ENCODE data around the gene RPN2. TPM values are rescaled to one million over a fixed set of nuclear protein-coding genes. Genes with fewer than 3 reads are reported as not detected.

Gene RPN2
- total RNA-seq, 4 donors from 2014 or later: 89.7 to 125 (median 111) TPM

- H3K27ac ChIP-seq (replicated peaks in 1 of 4): peak overlapping the region in 3 of 4 donors; percentile 16 to 39 (median 32)
- peaks cover 50 to 98% (median 83%) of the 10 kb centered on the region in 4 donors for H3K36me3 ChIP-seq
- TF ChIP-seq EP300 (IDR thresholded peaks at IDR 0.05): no peak
- TF ChIP-seq POLR2A (IDR thresholded peaks at IDR 0.05; ENCODE audit: low read depth): no peak
- no peak for TF ChIP-seq POLR2AphosphoS5 (IDR thresholded peaks at IDR 0.05)
- TF ChIP-seq CTCF (IDR thresholded peaks at IDR 0.05): no peak
- 71% methylated on average over 6 of the region's 6 CpGs for WGBS
- no peaks in the 10 kb centered on the region for H3K27me3 ChIP-seq
- H3K9me3 ChIP-seq: no peaks in the 10 kb centered on the region
- intact Hi-C loops (cut with DNase I): no loop called here
- H3K4me1 ChIP-seq: peaks cover 10 to 50% (median 43%) of the 10 kb centered on the region in 4 donors
- no peak overlapping the region for H3K4me3 ChIP-seq
- DNase-seq (ENCODE audit: extremely low spot score): no peak
Observed at GRCh38 chr20:37238426-37238825, 59.3 kb downstream of the RPN2 start.

GRCh38 chr20:37238935-37239451 is 59.9 kb downstream of the RPN2 start:
- H3K27ac ChIP-seq (replicated peaks in 1 of 4): peak overlapping the region; percentile 29 to 39 (median 31)
- no peaks in the 10 kb centered on the region for H3K9me3 ChIP-seq
- peaks cover 15 to 55% (median 48%) of the 10 kb centered on the region in 4 donors for H3K4me1 ChIP-seq
- intact Hi-C loops (cut with DNase I): no loop called here
- no peak overlapping the region for H3K4me3 ChIP-seq
- 67% methylated on average over 1 of the region's 1 CpG for WGBS
- no peaks in the 10 kb centered on the region for H3K27me3 ChIP-seq
- no peak for DNase-seq (ENCODE audit: extremely low spot score)
- H3K36me3 ChIP-seq: peaks cover 48 to 94% (median 78%) of the 10 kb centered on the region in 4 donors
- TF ChIP-seq CTCF (IDR thresholded peaks at IDR 0.05) (no peak), EP300 (IDR thresholded peaks at IDR 0.05) (no peak), POLR2A (IDR thresholded peaks at IDR 0.05; ENCODE audit: low read depth) (no peak), POLR2AphosphoS5 (IDR thresholded peaks at IDR 0.05) (no peak)

GRCh38 chr20:37240337-37241067 is 61.4 kb downstream of the RPN2 start:
- no peak for TF ChIP-seq POLR2A (IDR thresholded peaks at IDR 0.05; ENCODE audit: low read depth)
- TF ChIP-seq POLR2AphosphoS5 (IDR thresholded peaks at IDR 0.05): peak in 1 of 2 donors; percentile 9
- TF ChIP-seq EP300 (IDR thresholded peaks at IDR 0.05): no peak
- TF ChIP-seq CTCF (IDR thresholded peaks at IDR 0.05): no peak
- no peak for DNase-seq (ENCODE audit: extremely low spot score)
- no peak overlapping the region for H3K4me3 ChIP-seq
- 68% methylated on average over 3 of the region's 3 CpGs for WGBS
- peak overlapping the region; percentile 33 to 58 (median 49) for H3K27ac ChIP-seq (replicated peaks in 1 of 4)
- H3K9me3 ChIP-seq: no peaks in the 10 kb centered on the region
- H3K36me3 ChIP-seq: peaks cover 34 to 81% (median 65%) of the 10 kb centered on the region in 4 donors
- no peaks in the 10 kb centered on the region for H3K27me3 ChIP-seq
- intact Hi-C loops (cut with DNase I): loop anchor here (5.0 kb wide), 1 partner anchor 38 kb away; no protein-coding TSS in a partner anchor
- peaks cover 19 to 63% (median 55%) of the 10 kb centered on the region in 4 donors for H3K4me1 ChIP-seq

GRCh38 chr20:37242503-37242902 is 63.4 kb downstream of the RPN2 start:
- Histone ChIP-seq H3K27me3 (no peaks in the 10 kb centered on the region), H3K4me3 (no peak overlapping the region), H3K36me3 (peaks cover 16 to 61% (median 48%) of the 10 kb centered on the region in 4 donors), H3K27ac (replicated peaks in 1 of 4) (no peak overlapping the region), H3K4me1 (peaks cover 19 to 63% (median 55%) of the 10 kb centered on the region in 4 donors), H3K9me3 (no peaks in the 10 kb centered on the region)
- no peak for DNase-seq (ENCODE audit: extremely low spot score)
- intact Hi-C loops (cut with DNase I): loop anchor here (5.0 kb wide), 1 partner anchor 40 kb away; no protein-coding TSS in a partner anchor
- TF ChIP-seq EP300 (IDR thresholded peaks at IDR 0.05) (no peak), CTCF (IDR thresholded peaks at IDR 0.05) (no peak), POLR2A (IDR thresholded peaks at IDR 0.05; ENCODE audit: low read depth) (no peak), POLR2AphosphoS5 (IDR thresholded peaks at IDR 0.05) (no peak)
- 72% methylated on average over 4 of the region's 4 CpGs for WGBS
